Activated CD8-positive, alpha-beta memory T cell treated with anti-CD3 and anti-CD28 coated beads for 4 hours (primary cell): ENCODE results near the gene FRS2.
"Not testable (repeated sequence)": the region's sequence is repeated elsewhere in the genome, so short reads cannot be mapped to it uniquely, and the experiment has no call there.

Experiments used
- DNase-seq, 2 donors: peaks; one replicate each; pipeline ENCODE4 v3.0.0-alpha.2; 2020; ENCODE audit warnings: low read depth in 2 of 2

FRS2 gene

GRCh38 chr12:69579029-69579428, 108.8 kb downstream of the FRS2 start:
- no peak for DNase-seq

- DNase-seq: no peak
Observed at GRCh38 chr12:69580074-69580473, 109.9 kb downstream of the FRS2 start.

GRCh38 chr12:69583203-69583602, 113.0 kb downstream of the FRS2 start:
- no peak for DNase-seq

- DNase-seq: peak; percentile 95 to 96
Observed at GRCh38 chr12:69585189-69586062, 115.2 kb downstream of the FRS2 start, which contains the start of gene CCT2. Gene CCT2 (plus strand): TSS chr12:69585459. CDS start chr12:69585522, 63 bp downstream.

- no peak for DNase-seq
Observed at GRCh38 chr12:69588527-69588926, 118.3 kb downstream of the FRS2 start.

GRCh38 chr12:69589082-69589481, 118.9 kb downstream of the FRS2 start:
- DNase-seq: no peak

GRCh38 chr12:69595689-69596088, 125.5 kb downstream of the FRS2 start:
- DNase-seq: no peak

- DNase-seq: no peak
Observed at GRCh38 chr12:69598174-69598753, 128.1 kb downstream of the FRS2 start.

GRCh38 chr12:69600804-69601203, 130.6 kb downstream of the FRS2 start:
- no peak for DNase-seq

GRCh38 chr12:69601962-69602685, 131.9 kb downstream of the FRS2 start:
- no peak for DNase-seq

GRCh38 chr12:69602954-69603353, 132.8 kb downstream of the FRS2 start:
- no peak for DNase-seq

GRCh38 chr12:69603556-69603955, 133.4 kb downstream of the FRS2 start:
- not testable (repeated sequence) for DNase-seq

GRCh38 chr12:69604275-69604674, 134.1 kb downstream of the FRS2 start:
- DNase-seq: not testable (repeated sequence)

- no peak for DNase-seq
Observed at GRCh38 chr12:69608114-69608513, 137.9 kb downstream of the FRS2 start.

GRCh38 chr12:69610126-69610525, 139.9 kb downstream of the FRS2 start:
- no peak for DNase-seq

GRCh38 chr12:69610729-69611128, 140.5 kb downstream of the FRS2 start, which contains the start of gene LRRC10:
Gene LRRC10 (minus strand): TSS chr12:69610907. CDS start chr12:69610838, 69 bp downstream.
- DNase-seq: no peak

- DNase-seq: no peak
Observed at GRCh38 chr12:69613351-69613750, 143.2 kb downstream of the FRS2 start.

- DNase-seq: no peak
Observed at GRCh38 chr12:69616025-69616424, 145.8 kb downstream of the FRS2 start.

GRCh38 chr12:69619050-69619449, 148.9 kb downstream of the FRS2 start:
- no peak for DNase-seq

- no peak for DNase-seq
Observed at GRCh38 chr12:69620077-69620476, 149.9 kb downstream of the FRS2 start.

- no peak for DNase-seq
Observed at GRCh38 chr12:69620921-69621320, 150.7 kb downstream of the FRS2 start.

GRCh38 chr12:69621551-69621950, 151.4 kb downstream of the FRS2 start:
- DNase-seq: no peak
